A673 (cell line): ENCODE results near the gene LRRFIP1.

Experiments
- CTCF ChIP-seq: fragments of 300-800, 200-600 bp; sonication (generic); conservative IDR thresholded peaks from 2 replicates; pipeline ENCODE4 v1.5.1; 2017; ENCODE audit warnings: low read depth, mild to moderate bottlenecking, antibody characterized with exemption, low read length, moderate library complexity, mixed read lengths
- EZH2 ChIP-seq: fragments of 200-600 bp; sonication (generic); IDR thresholded peaks from 2 replicates; pipeline ENCODE4 v1.6.1; 2017; ENCODE audit warnings: borderline replicate concordance, low read depth, mild to moderate bottlenecking, mixed read lengths, antibody characterized with exemption, low read length; ENCODE audit not compliant: poor library complexity, severe bottlenecking

DNA sequence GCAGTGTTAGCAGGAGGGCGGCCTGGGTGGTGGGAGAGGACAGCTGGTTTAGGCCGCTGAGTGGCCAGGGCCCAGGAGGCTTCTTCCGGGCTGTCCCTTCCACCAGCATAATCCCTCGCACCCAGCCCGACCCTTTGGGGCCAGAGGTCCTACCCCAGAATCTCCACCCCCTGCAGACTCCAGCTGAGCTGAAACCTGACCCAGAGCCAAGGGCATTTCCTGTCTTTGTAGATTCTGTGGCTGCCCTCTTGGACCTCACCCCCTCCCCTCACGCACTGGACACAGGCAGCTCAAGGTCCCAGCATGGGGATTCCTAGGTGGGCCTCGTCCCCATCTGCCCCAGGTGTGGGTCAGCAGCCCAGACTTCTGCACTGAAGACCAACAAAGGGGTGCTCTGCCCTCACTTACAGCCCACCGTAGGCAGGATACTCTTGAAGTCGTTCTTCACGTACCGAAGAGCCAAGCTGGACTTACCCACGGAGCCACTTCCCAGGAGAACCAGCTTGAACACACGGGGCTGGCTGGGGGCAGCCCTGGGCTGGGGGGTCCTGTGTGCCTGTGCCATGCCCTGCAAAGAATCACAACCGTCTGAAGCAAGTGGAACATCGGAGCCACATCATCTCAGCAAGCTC, 41.7 kb upstream of the LRRFIP1 start:
- no peak for TF ChIP-seq CTCF
- TF ChIP-seq EZH2, result no peak
